Smooth muscle cell (in vitro differentiated cells): ENCODE data around the gene ST6GALNAC4. TPM values are rescaled to one million over a fixed set of nuclear protein-coding genes. Genes with fewer than 3 reads are reported as not detected.

Experiments
- DNase-seq: peaks from one replicate; lab custom pipeline; 2025; ENCODE audit not compliant: unreplicated experiment; lab: John Stamatoyannopoulos, UW
- H2AFZ ChIP-seq: fragments of 200-600 bp; sonication (generic); 2 replicates; pipeline ENCODE4 v1.6.0; 2016; ENCODE audit warnings: antibody characterized with exemption, low read depth, mild to moderate bottlenecking
- H3F3A ChIP-seq: fragments of 200-600 bp; sonication (generic); 2 replicates; pipeline ENCODE4 v1.6.0; 2017; ENCODE audit warnings: antibody characterized with exemption, low read depth
- H3K27ac ChIP-seq: fragments of 200-600 bp; sonication (generic); 2 replicates; pipeline ENCODE4 v1.5.1; 2016; ENCODE audit warnings: low read depth, mild to moderate bottlenecking
- H3K27me3 ChIP-seq: fragments of 200-600 bp; sonication (generic); 2 replicates; pipeline ENCODE4 v1.6.1; 2016; ENCODE audit warnings: low read depth, mild to moderate bottlenecking
- H3K36me3 ChIP-seq: fragments of 200-600 bp; sonication (generic); 2 replicates; pipeline ENCODE4 v1.5.1; 2016; ENCODE audit warnings: low read depth
- H3K4me1 ChIP-seq: fragments of 200-600 bp; sonication (generic); 2 replicates; pipeline ENCODE4 v1.5.1; 2016; ENCODE audit warnings: low read depth
- H3K4me2 ChIP-seq: fragments of 200-600 bp; sonication (generic); 2 replicates; pipeline ENCODE4 v1.6.0; 2016; ENCODE audit warnings: mild to moderate bottlenecking
- H3K4me3 ChIP-seq: fragments of 200-600 bp; sonication (generic); 2 replicates; pipeline ENCODE4 v1.5.1; 2016; ENCODE audit warnings: mild to moderate bottlenecking
- H3K79me2 ChIP-seq: fragments of 200-600 bp; sonication (generic); 2 replicates; pipeline ENCODE4 v1.6.0; 2016; ENCODE audit warnings: low read depth, mild to moderate bottlenecking
- H3K9ac ChIP-seq: fragments of 200-600 bp; sonication (generic); 2 replicates; pipeline ENCODE4 v1.6.0; 2016; ENCODE audit warnings: low read depth
- H3K9me3 ChIP-seq: fragments of 200-600 bp; sonication (generic); replicated peaks from 2 replicates; pipeline ENCODE4 v1.5.1; 2016; ENCODE audit warnings: low read depth
- H4K20me1 ChIP-seq: fragments of 200-600 bp; sonication (generic); 2 replicates; pipeline ENCODE4 v1.6.0; 2016; ENCODE audit warnings: low read depth
- WGBS: methylation state at CpG from one replicate; pipeline ENCODE4 v1.1.7; 2016; ENCODE audit warnings: low lambda C conversion rate; 5-methylcytosine and 5-hydroxymethylcytosine counted together
- polyA plus RNA-seq: library from polyadenylated mRNA; unstranded; fragments of >200 nt; fragmentation: Nextera tagmentation; extraction: Ambion mirVana; gene quantifications from 2 replicates; pipeline ENCODE4 v1.2.1, GENCODE V29; 2016
- total RNA-seq: library from RNA; depleted of rRNA; stranded (reverse); fragments of >200 nt; gene quantifications from 2 replicates; pipeline ENCODE4 v1.2.3, GENCODE V29; 2014
- TF ChIP-seq, protein P1 (sequence below): fragments of 200-600 bp; sonication (generic); IDR thresholded peaks from 2 replicates; pipeline ENCODE4 v1.5.1; 2017; ENCODE audit warnings: borderline replicate concordance, mild to moderate bottlenecking, antibody characterized with exemption; ENCODE audit not compliant: insufficient read depth, poor library complexity, severe bottlenecking

Gene ST6GALNAC4
- total and polyA plus RNA-seq, 2 experiments from 2014 or later, result 12.1 to 22.5 TPM

- Histone ChIP-seq H3K79me2 (no peaks in the 10 kb centered on the region), H2AFZ (no peak overlapping the region), H4K20me1 (no peaks in the 10 kb centered on the region), H3F3A (no peaks in the 10 kb centered on the region), H3K9me3 (no peaks in the 10 kb centered on the region), H3K4me3 (no peak overlapping the region), H3K36me3 (no peaks in the 10 kb centered on the region), H3K9ac (no peak overlapping the region), H3K27ac (no peak overlapping the region), H3K4me2 (no peak overlapping the region), H3K27me3 (peaks cover 23% of the 10 kb centered on the region), H3K4me1 (peaks cover 18% of the 10 kb centered on the region)
- 82% methylated on average over 10 of the region's 10 CpGs for WGBS
- no peak for DNase-seq
- TF ChIP-seq, protein P1, sequence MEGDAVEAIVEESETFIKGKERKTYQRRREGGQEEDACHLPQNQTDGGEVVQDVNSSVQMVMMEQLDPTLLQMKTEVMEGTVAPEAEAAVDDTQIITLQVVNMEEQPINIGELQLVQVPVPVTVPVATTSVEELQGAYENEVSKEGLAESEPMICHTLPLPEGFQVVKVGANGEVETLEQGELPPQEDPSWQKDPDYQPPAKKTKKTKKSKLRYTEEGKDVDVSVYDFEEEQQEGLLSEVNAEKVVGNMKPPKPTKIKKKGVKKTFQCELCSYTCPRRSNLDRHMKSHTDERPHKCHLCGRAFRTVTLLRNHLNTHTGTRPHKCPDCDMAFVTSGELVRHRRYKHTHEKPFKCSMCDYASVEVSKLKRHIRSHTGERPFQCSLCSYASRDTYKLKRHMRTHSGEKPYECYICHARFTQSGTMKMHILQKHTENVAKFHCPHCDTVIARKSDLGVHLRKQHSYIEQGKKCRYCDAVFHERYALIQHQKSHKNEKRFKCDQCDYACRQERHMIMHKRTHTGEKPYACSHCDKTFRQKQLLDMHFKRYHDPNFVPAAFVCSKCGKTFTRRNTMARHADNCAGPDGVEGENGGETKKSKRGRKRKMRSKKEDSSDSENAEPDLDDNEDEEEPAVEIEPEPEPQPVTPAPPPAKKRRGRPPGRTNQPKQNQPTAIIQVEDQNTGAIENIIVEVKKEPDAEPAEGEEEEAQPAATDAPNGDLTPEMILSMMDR, result no peak
Observed at GRCh38 chr9:127929625-127929979, 12.8 kb upstream of the ST6GALNAC4 start.

- TF ChIP-seq, protein P1, result no peak
- no peaks in the 10 kb centered on the region for H3K79me2 ChIP-seq
- no peaks in the 10 kb centered on the region for H4K20me1 ChIP-seq
- H3K9ac ChIP-seq, result no peak overlapping the region
- 89% methylated on average over 11 of the region's 11 CpGs for WGBS
- no peaks in the 10 kb centered on the region for H3K9me3 ChIP-seq
- H3K4me1 ChIP-seq, result peaks cover 18% of the 10 kb centered on the region
- H3K27me3 ChIP-seq, result peaks cover 23% of the 10 kb centered on the region
- no peak for DNase-seq
- H3K4me3 ChIP-seq, result no peak overlapping the region
- no peaks in the 10 kb centered on the region for H3F3A ChIP-seq
- H2AFZ ChIP-seq, result no peak overlapping the region
- H3K36me3 ChIP-seq, result no peaks in the 10 kb centered on the region
- no peak overlapping the region for H3K27ac ChIP-seq
- H3K4me2 ChIP-seq, result no peak overlapping the region
Observed at GRCh38 chr9:127928676-127929624, 12.1 kb upstream of the ST6GALNAC4 start.

DNA sequence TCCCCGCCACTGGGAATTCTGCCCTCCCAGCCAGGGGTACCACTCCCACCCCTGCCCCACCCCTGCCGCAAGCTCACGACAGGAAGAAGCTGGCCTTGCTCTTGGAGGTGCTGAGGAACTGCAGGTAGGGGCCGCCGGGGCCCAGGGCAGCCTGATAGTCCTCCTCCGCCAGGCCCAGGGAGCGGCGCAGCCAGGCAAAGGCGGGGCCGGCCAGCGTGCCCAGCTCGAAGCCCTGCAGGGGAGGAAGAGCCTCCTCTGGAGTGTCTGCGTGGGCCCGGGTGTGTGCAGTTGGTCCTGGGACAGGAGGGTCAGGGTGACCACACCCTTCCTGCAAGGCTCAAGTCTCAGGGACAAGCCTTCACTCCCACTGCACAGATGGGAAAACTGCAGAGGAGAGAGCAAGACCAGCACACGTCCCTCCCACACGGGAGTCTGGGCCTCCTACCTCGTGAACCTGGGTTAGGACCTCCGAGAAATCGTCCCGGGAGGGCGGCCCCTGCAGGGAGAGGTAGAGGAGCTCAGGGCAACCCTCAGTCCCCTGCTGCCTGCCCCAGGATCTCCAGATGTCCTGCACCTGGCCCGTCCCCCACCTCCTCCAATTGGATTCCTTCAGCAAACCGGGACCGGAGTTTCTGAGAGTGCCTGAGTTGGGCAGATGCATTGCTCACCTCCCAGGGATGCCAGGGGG lies 11.3 kb upstream of the ST6GALNAC4 start:
- TF ChIP-seq, protein P1, result no peak
- Histone ChIP-seq H3K36me3 (no peaks in the 10 kb centered on the region), H3K9ac (no peak overlapping the region), H2AFZ (no peak overlapping the region), H3K4me3 (peak overlapping the region; percentile 45), H3K27ac (no peak overlapping the region), H4K20me1 (no peaks in the 10 kb centered on the region), H3K4me2 (peak overlapping the region; percentile 91), H3K9me3 (no peaks in the 10 kb centered on the region), H3K4me1 (peaks cover 18% of the 10 kb centered on the region), H3F3A (peaks cover 5% of the 10 kb centered on the region), H3K27me3 (peaks cover 23% of the 10 kb centered on the region), H3K79me2 (no peaks in the 10 kb centered on the region)
- WGBS, result 24% methylated on average over 24 of the region's 24 CpGs
- DNase-seq, result no peak
